Ishikawa (cell line): ENCODE results near the gene KRT81.

Source experiments
- CEBPB ChIP-seq: IDR thresholded peaks from 2 replicates; pipeline ENCODE4 v1.6.1; 2012
- EGR1 ChIP-seq: IDR thresholded peaks from 2 replicates; pipeline ENCODE4 v1.6.1; 2012
- EP300 ChIP-seq: IDR thresholded peaks from 2 replicates; pipeline ENCODE4 v1.6.1; 2012; ENCODE audit warnings: borderline replicate concordance
- MAX ChIP-seq: IDR thresholded peaks from 2 replicates; pipeline ENCODE4 v1.6.1; 2012
- NFIC ChIP-seq: IDR thresholded peaks from 2 replicates; pipeline ENCODE4 v1.6.1; 2012
- RAD21 ChIP-seq: IDR thresholded peaks from 2 replicates; pipeline ENCODE4 v1.6.1; 2012; ENCODE audit warnings: low read depth
- REST ChIP-seq: IDR thresholded peaks from 2 replicates; pipeline ENCODE4 v1.6.1; 2012; ENCODE audit warnings: low read depth, mild to moderate bottlenecking
- TAF1 ChIP-seq: IDR thresholded peaks from 2 replicates; pipeline ENCODE4 v1.6.1; 2012; ENCODE audit warnings: low read depth, mild to moderate bottlenecking
- TCF12 ChIP-seq: IDR thresholded peaks from 2 replicates; pipeline ENCODE4 v1.6.1; 2012; ENCODE audit warnings: low read depth
- TEAD4 ChIP-seq: IDR thresholded peaks from 2 replicates; pipeline ENCODE4 v1.6.1; 2012
- USF1 ChIP-seq: IDR thresholded peaks from 2 replicates; pipeline ENCODE4 v1.6.1; 2012
- YY1 ChIP-seq: IDR thresholded peaks from 2 replicates; pipeline ENCODE4 v1.6.1; 2012; ENCODE audit warnings: low read depth
- ZBTB7A ChIP-seq: IDR thresholded peaks from 2 replicates; pipeline ENCODE4 v1.6.1; 2012; ENCODE audit warnings: low read depth

- TF ChIP-seq EGR1 (no peak), USF1 (no peak), MAX (no peak), TCF12 (no peak), TAF1 (no peak), REST (no peak), YY1 (no peak), TEAD4 (no peak), RAD21 (no peak), ZBTB7A (no peak), EP300 (no peak), NFIC (no peak), CEBPB (no peak)
Observed at GRCh38 chr12:52284562-52285171, 6.7 kb downstream of the KRT81 start.
